ENCODE results near the gene STEAP1B. TPM values are rescaled to one million over a fixed set of nuclear protein-coding genes. Genes with fewer than 3 reads are reported as not detected.
"Not testable (repeated sequence)": the region's sequence is repeated elsewhere in the genome, so short reads cannot be mapped to it uniquely, and the experiment has no call there.

STEAP1B gene
- total RNA-seq, 1 donor from 2014 or later = 0.58 TPM

- Mint-ChIP-seq H3K4me1 (peaks cover 15% of the 10 kb centered on the region), H3K27ac (no peak overlapping the region), H3K4me3 (no peak overlapping the region), H3K36me3 (no peaks in the 10 kb centered on the region), H3K27me3 (ENCODE audit: low read depth) (peaks cover 32% of the 10 kb centered on the region), H3K9me3 (no peaks in the 10 kb centered on the region)
- no peak for DNase-seq (ENCODE audit: low spot score in 2 of 2, unreplicated experiment in 2 of 2)
- no peak for TF ChIP-seq CTCF (IDR thresholded peaks at IDR 0.05; ENCODE audit: unreplicated experiment)
These were observed 944 bp downstream of the STEAP1B start for GRCh38 chr7:22499044-22499443.

- H3K27me3 Mint-ChIP-seq (ENCODE audit: low read depth) = peaks cover 32% of the 10 kb centered on the region
- H3K36me3 Mint-ChIP-seq; H3K9me3 Mint-ChIP-seq; H3K27ac Mint-ChIP-seq; H3K4me1 Mint-ChIP-seq; H3K4me3 Mint-ChIP-seq; DNase-seq (ENCODE audit: low spot score in 2 of 2, unreplicated experiment in 2 of 2): not testable (repeated sequence)
These were observed 3.1 kb downstream of the STEAP1B start for GRCh38 chr7:22496912-22497311.

- H3K36me3 Mint-ChIP-seq; DNase-seq (ENCODE audit: low spot score in 2 of 2, unreplicated experiment in 2 of 2): not testable (repeated sequence)
These were observed 3.6 kb downstream of the STEAP1B start for GRCh38 chr7:22496296-22496888.

GRCh38 chr7:22493160-22493925, 6.6 kb downstream of the STEAP1B start:
- H3K27ac Mint-ChIP-seq = not testable (repeated sequence)
- peaks cover 11% of the 10 kb centered on the region for H3K27me3 Mint-ChIP-seq (ENCODE audit: low read depth)

More at GRCh38 chr7:22496296-22496888, 3.6 kb downstream of the STEAP1B start:
- not testable (repeated sequence) for H3K9me3 Mint-ChIP-seq, H3K27ac Mint-ChIP-seq, H3K4me3 Mint-ChIP-seq, H3K4me1 Mint-ChIP-seq
- H3K27me3 Mint-ChIP-seq (ENCODE audit: low read depth) = peaks cover 32% of the 10 kb centered on the region

GRCh38 chr7:22488643-22489462, 11.1 kb downstream of the STEAP1B start:
- peak; percentile 94 for TF ChIP-seq CTCF (IDR thresholded peaks at IDR 0.05; ENCODE audit: unreplicated experiment)
- no peak overlapping the region for H3K4me3 Mint-ChIP-seq
- no peak overlapping the region for H3K27ac Mint-ChIP-seq
- peak; percentile 48 to 82 for DNase-seq (ENCODE audit: low spot score in 2 of 2, unreplicated experiment in 2 of 2)
- peaks cover 10% of the 10 kb centered on the region for H3K9me3 Mint-ChIP-seq
- peaks cover 5% of the 10 kb centered on the region for H3K4me1 Mint-ChIP-seq
- H3K27me3 Mint-ChIP-seq (ENCODE audit: low read depth) = no peaks in the 10 kb centered on the region
- no peaks in the 10 kb centered on the region for H3K36me3 Mint-ChIP-seq

More at GRCh38 chr7:22493160-22493925, 6.6 kb downstream of the STEAP1B start:
- H3K4me1 Mint-ChIP-seq; H3K36me3 Mint-ChIP-seq; H3K9me3 Mint-ChIP-seq; DNase-seq (ENCODE audit: low spot score in 2 of 2, unreplicated experiment in 2 of 2); H3K4me3 Mint-ChIP-seq: not testable (repeated sequence)

- no peak overlapping the region for H3K4me3 Mint-ChIP-seq
- peaks cover 5% of the 10 kb centered on the region for H3K4me1 Mint-ChIP-seq
- no peak overlapping the region for H3K27ac Mint-ChIP-seq
- peaks cover 11% of the 10 kb centered on the region for H3K9me3 Mint-ChIP-seq
- no peak for TF ChIP-seq CTCF (IDR thresholded peaks at IDR 0.05; ENCODE audit: unreplicated experiment)
- H3K27me3 Mint-ChIP-seq (ENCODE audit: low read depth) = no peaks in the 10 kb centered on the region
- H3K36me3 Mint-ChIP-seq = no peaks in the 10 kb centered on the region
- no peak for DNase-seq (ENCODE audit: low spot score in 2 of 2, unreplicated experiment in 2 of 2)
These were observed 11.9 kb downstream of the STEAP1B start for GRCh38 chr7:22487978-22488642.
